ENCODE measurements around the gene ZNF850.
"Not testable (repeated sequence)": the region's sequence is repeated elsewhere in the genome, so short reads cannot be mapped to it uniquely, and the experiment has no call there.

ZNF850 gene

GRCh38 chr19:36772311-36773222 is at the start of gene ZNF850:
ZNF850 (minus strand) TSS chr19:36772807; CDS start chr19:36762606, 10,201 bp downstream.
- H3K4me3 ChIP-seq (ENCODE audit: low read depth, low read length), result peak within 1 kb of the TSS; percentile 88
- DNase-seq (ENCODE audit: low read depth), result peak; percentile 75

GRCh38 chr19:36821758-36822157 is 49.2 kb upstream of the ZNF850 start:
- no peak overlapping the region for H3K4me3 ChIP-seq (ENCODE audit: low read depth, low read length)
- DNase-seq (ENCODE audit: low read depth), result no peak

GRCh38 chr19:36819130-36819630 is 46.6 kb upstream of the ZNF850 start:
- no peak overlapping the region for H3K4me3 ChIP-seq (ENCODE audit: low read depth, low read length)
- no peak for DNase-seq (ENCODE audit: low read depth)

GRCh38 chr19:36807029-36807428 is 34.4 kb upstream of the ZNF850 start:
- DNase-seq (ENCODE audit: low read depth), result no peak
- no peak overlapping the region for H3K4me3 ChIP-seq (ENCODE audit: low read depth, low read length)

GRCh38 chr19:36805364-36805763 is 32.8 kb upstream of the ZNF850 start:
- DNase-seq (ENCODE audit: low read depth), result no peak

GRCh38 chr19:36797786-36798108 is 25.1 kb upstream of the ZNF850 start:
- no peak for DNase-seq (ENCODE audit: low read depth)
- H3K4me3 ChIP-seq (ENCODE audit: low read depth, low read length), result peak overlapping the region; percentile 73

More at GRCh38 chr19:36805364-36805763, 32.8 kb upstream of the ZNF850 start:
- no peak overlapping the region for H3K4me3 ChIP-seq (ENCODE audit: low read depth, low read length)

- DNase-seq (ENCODE audit: low read depth), result no peak
Measured at GRCh38 chr19:36796714-36796992, 24.0 kb upstream of the ZNF850 start.

GRCh38 chr19:36791420-36792141 is 19.0 kb upstream of the ZNF850 start:
- not testable (repeated sequence) for DNase-seq (ENCODE audit: low read depth)
- H3K4me3 ChIP-seq (ENCODE audit: low read depth, low read length), result peak overlapping the region; percentile 18

More at GRCh38 chr19:36796714-36796992, 24.0 kb upstream of the ZNF850 start:
- peak overlapping the region; percentile 73 for H3K4me3 ChIP-seq (ENCODE audit: low read depth, low read length)

GRCh38 chr19:36775768-36776167 is 3.2 kb upstream of the ZNF850 start:
- DNase-seq (ENCODE audit: low read depth), result no peak
- peak overlapping the region; percentile 22 for H3K4me3 ChIP-seq (ENCODE audit: low read depth, low read length)

- peak overlapping the region; percentile 88 for H3K4me3 ChIP-seq (ENCODE audit: low read depth, low read length)
- DNase-seq (ENCODE audit: low read depth), result no peak
Measured at GRCh38 chr19:36773223-36773579, 594 bp upstream of the ZNF850 start.

- H3K4me3 ChIP-seq (ENCODE audit: low read depth, low read length), result peak overlapping the region; percentile 88
- peak; percentile 74 for DNase-seq (ENCODE audit: low read depth)
Measured at GRCh38 chr19:36771261-36772231, 1.1 kb downstream of the ZNF850 start.

- no peak for DNase-seq (ENCODE audit: low read depth)
- H3K4me3 ChIP-seq (ENCODE audit: low read depth, low read length), result no peak overlapping the region
Measured at GRCh38 chr19:36750066-36750691, 22.4 kb downstream of the ZNF850 start.

- DNase-seq (ENCODE audit: low read depth); H3K4me3 ChIP-seq (ENCODE audit: low read depth, low read length): not testable (repeated sequence)
Measured at GRCh38 chr19:36749613-36750012, 23.0 kb downstream of the ZNF850 start.

GRCh38 chr19:36748431-36749275 is 24.0 kb downstream of the ZNF850 start:
- no peak for DNase-seq (ENCODE audit: low read depth)
- H3K4me3 ChIP-seq (ENCODE audit: low read depth, low read length), result no peak overlapping the region

GRCh38 chr19:36747750-36748149 is 24.9 kb downstream of the ZNF850 start:
- DNase-seq (ENCODE audit: low read depth), result no peak
- H3K4me3 ChIP-seq (ENCODE audit: low read depth, low read length), result no peak overlapping the region

GRCh38 chr19:36745870-36746269 is 26.7 kb downstream of the ZNF850 start:
- DNase-seq (ENCODE audit: low read depth), result no peak
- no peak overlapping the region for H3K4me3 ChIP-seq (ENCODE audit: low read depth, low read length)

GRCh38 chr19:36736166-36736565 is 36.4 kb downstream of the ZNF850 start:
- H3K4me3 ChIP-seq (ENCODE audit: low read depth, low read length); DNase-seq (ENCODE audit: low read depth): not testable (repeated sequence)
